GM19467 (cell line): ENCODE measurements around the gene WDR1.

ENCODE experiments used
- ATAC-seq: cut with Tn5 transposase; IDR thresholded peaks from one replicate; pipeline ENCODE4 v1.9.1; 2021; ENCODE audit warnings: mild to moderate bottlenecking, moderate library complexity; ENCODE audit not compliant: unreplicated experiment

WDR1 gene

GRCh38 chr4:10114607-10115006, 2.0 kb downstream of the WDR1 start:
- ATAC-seq = no peak

- no peak for ATAC-seq
Measured at GRCh38 chr4:10114147-10114546, 2.5 kb downstream of the WDR1 start.

GRCh38 chr4:10113362-10114047, 3.1 kb downstream of the WDR1 start:
- ATAC-seq = no peak

- ATAC-seq = no peak
Measured at GRCh38 chr4:10112658-10113284, 3.8 kb downstream of the WDR1 start.

GRCh38 chr4:10111067-10111801, 5.4 kb downstream of the WDR1 start:
- no peak for ATAC-seq

GRCh38 chr4:10109995-10110670, 6.5 kb downstream of the WDR1 start:
- no peak for ATAC-seq

- no peak for ATAC-seq
Measured at GRCh38 chr4:10108818-10109783, 7.5 kb downstream of the WDR1 start.

GRCh38 chr4:10108391-10108790, 8.2 kb downstream of the WDR1 start:
- no peak for ATAC-seq

GRCh38 chr4:10107111-10108091, 9.2 kb downstream of the WDR1 start:
- ATAC-seq = no peak

GRCh38 chr4:10106421-10107039, 10.1 kb downstream of the WDR1 start:
- no peak for ATAC-seq

- no peak for ATAC-seq
Measured at GRCh38 chr4:10105920-10106319, 10.7 kb downstream of the WDR1 start.

GRCh38 chr4:10105421-10105820, 11.2 kb downstream of the WDR1 start:
- no peak for ATAC-seq

GRCh38 chr4:10104991-10105276, 11.7 kb downstream of the WDR1 start:
- no peak for ATAC-seq

- no peak for ATAC-seq
Measured at GRCh38 chr4:10104211-10104990, 12.2 kb downstream of the WDR1 start.

GRCh38 chr4:10102474-10103332, 13.9 kb downstream of the WDR1 start:
- no peak for ATAC-seq

- ATAC-seq = no peak
Measured at GRCh38 chr4:10101671-10102473, 14.7 kb downstream of the WDR1 start.
